Measurements from ENCODE around the gene MRGPRX2.

MRGPRX2 gene

DNA sequence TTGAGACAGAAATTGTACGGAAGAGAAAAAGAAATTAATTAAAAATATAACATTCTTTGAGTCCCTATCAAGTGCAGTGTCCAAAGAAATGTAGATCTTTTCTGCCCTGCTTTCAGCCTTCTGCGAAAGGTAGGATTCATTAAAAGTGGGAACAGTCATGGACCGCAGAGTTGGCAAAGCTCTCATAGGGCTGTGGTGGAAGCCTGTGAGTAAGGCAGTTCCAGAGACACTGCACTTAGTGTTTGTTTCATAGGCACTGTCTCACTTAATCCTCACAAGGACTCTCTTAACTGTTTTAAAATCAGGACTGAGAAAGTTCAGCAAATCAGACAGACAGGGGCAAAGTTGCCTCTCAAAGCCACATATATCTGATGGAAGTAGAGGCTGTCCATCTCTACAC is 5.5 kb downstream of the MRGPRX2 start:
- CTCF ChIA-PET, result interaction anchor here (1.0 kb wide), 1 partner anchor 16 kb away, joined by 3 read pairs; no protein-coding TSS in a partner anchor
- Mint-ChIP-seq H3K9me3 (no peaks in the 10 kb centered on the region), H3K27me3 (peaks cover 9% of the 10 kb centered on the region), H3K36me3 (no peaks in the 10 kb centered on the region), H3K4me3 (no peak overlapping the region), H3K27ac (no peak overlapping the region), H3K4me1 (peaks cover 1% of the 10 kb centered on the region)
- no peak for DNase-seq

- H3K9me3 Mint-ChIP-seq, result no peaks in the 10 kb centered on the region
Measured at GRCh38 chr11:19053909-19054308, 6.6 kb downstream of the MRGPRX2 start.

GRCh38 chr11:19050281-19050680 is 10.2 kb downstream of the MRGPRX2 start:
- no peak overlapping the region for H3K27ac Mint-ChIP-seq
- H3K27me3 Mint-ChIP-seq, result peaks cover under 1% of the 10 kb centered on the region
- no peaks in the 10 kb centered on the region for H3K36me3 Mint-ChIP-seq
- H3K4me3 Mint-ChIP-seq, result no peak overlapping the region
- H3K4me1 Mint-ChIP-seq, result no peaks in the 10 kb centered on the region
- CTCF ChIA-PET, result no interaction called here
- DNase-seq, result no peak
- H3K9me3 Mint-ChIP-seq, result no peaks in the 10 kb centered on the region

More at GRCh38 chr11:19053909-19054308, 6.6 kb downstream of the MRGPRX2 start:
- Mint-ChIP-seq H3K36me3 (no peaks in the 10 kb centered on the region), H3K27ac (no peak overlapping the region), H3K27me3 (peaks cover 9% of the 10 kb centered on the region), H3K4me1 (no peaks in the 10 kb centered on the region), H3K4me3 (no peak overlapping the region)
- CTCF ChIA-PET, result interaction anchor here (0.9 to 1.0 kb wide), 2 partner anchors 17 to 24 kb away, joined by 3 read pairs; no protein-coding TSS in a partner anchor
- no peak for DNase-seq

DNA sequence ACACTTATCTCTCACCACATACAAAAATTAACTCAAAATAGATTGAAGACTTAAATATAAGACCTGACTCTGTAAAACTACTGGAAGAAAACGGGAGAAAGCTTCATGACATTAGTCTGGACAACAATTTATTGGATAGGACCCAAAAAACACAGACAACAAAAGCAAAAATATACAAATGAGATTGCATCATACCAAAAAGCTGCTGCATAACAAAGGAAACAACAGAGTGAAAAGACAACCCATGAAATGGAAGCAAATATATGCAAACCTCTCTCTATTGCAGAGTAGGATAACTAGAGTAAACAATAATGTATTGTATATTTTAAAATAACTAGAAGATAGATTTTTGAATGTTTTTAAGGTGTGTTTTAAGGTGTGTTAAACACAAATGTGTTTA is 11.2 kb downstream of the MRGPRX2 start:
- Mint-ChIP-seq H3K9me3 (no peaks in the 10 kb centered on the region), H3K27ac (no peak overlapping the region), H3K27me3 (no peaks in the 10 kb centered on the region), H3K4me1 (no peaks in the 10 kb centered on the region), H3K4me3 (no peak overlapping the region), H3K36me3 (no peaks in the 10 kb centered on the region)
- CTCF ChIA-PET, result no interaction called here
- DNase-seq, result no peak

DNA sequence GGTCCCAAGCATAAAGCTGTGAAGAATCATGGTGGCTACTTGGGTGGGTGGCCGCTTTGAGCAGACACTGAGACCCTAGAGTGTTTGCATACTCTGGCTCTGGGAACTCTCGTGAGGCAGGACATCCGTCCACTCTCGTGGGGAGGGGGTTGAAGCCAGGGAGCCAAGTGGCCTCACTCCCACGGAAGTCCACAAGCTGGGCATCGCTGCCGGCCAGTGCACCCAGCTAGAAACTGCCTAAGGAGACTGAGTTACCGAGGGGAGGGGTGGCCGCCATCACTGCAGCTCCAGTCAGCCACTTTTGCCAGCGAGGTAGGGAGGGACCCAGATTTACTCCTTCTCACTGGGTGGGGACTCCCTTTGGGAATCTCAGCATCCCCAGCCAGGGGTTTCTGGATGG is 20.5 kb downstream of the MRGPRX2 start:
- H3K27ac Mint-ChIP-seq, result no peak overlapping the region
- CTCF ChIA-PET, result interaction anchor here (0.7 kb wide), 1 partner anchor 27 kb away, joined by 3 read pairs; no protein-coding TSS in a partner anchor

GRCh38 chr11:19039409-19039808 is 21.1 kb downstream of the MRGPRX2 start:
- peaks cover 5% of the 10 kb centered on the region for H3K9me3 Mint-ChIP-seq
- H3K36me3 Mint-ChIP-seq, result no peaks in the 10 kb centered on the region
- no peaks in the 10 kb centered on the region for H3K27me3 Mint-ChIP-seq
- H3K27ac Mint-ChIP-seq, result no peak overlapping the region
- no peaks in the 10 kb centered on the region for H3K4me1 Mint-ChIP-seq
- CTCF ChIA-PET, result interaction anchor here (0.7 to 0.9 kb wide), 2 partner anchors 12 to 26 kb away, joined by 3 read pairs; no protein-coding TSS in a partner anchor
- H3K4me3 Mint-ChIP-seq, result no peak overlapping the region
- no peak for DNase-seq

More for the DNA sequence above, 20.5 kb downstream of the MRGPRX2 start:
- no peak overlapping the region for H3K4me3 Mint-ChIP-seq
- no peaks in the 10 kb centered on the region for H3K27me3 Mint-ChIP-seq
- peaks cover 5% of the 10 kb centered on the region for H3K9me3 Mint-ChIP-seq
- no peaks in the 10 kb centered on the region for H3K36me3 Mint-ChIP-seq
- DNase-seq, result no peak
- no peaks in the 10 kb centered on the region for H3K4me1 Mint-ChIP-seq

- H3K4me3 Mint-ChIP-seq, result no peak overlapping the region
- H3K9me3 Mint-ChIP-seq, result no peaks in the 10 kb centered on the region
- H3K4me1 Mint-ChIP-seq, result no peaks in the 10 kb centered on the region
- H3K27ac Mint-ChIP-seq, result no peak overlapping the region
- no peaks in the 10 kb centered on the region for H3K36me3 Mint-ChIP-seq
- no peak for DNase-seq
- CTCF ChIA-PET, result no interaction called here
- H3K27me3 Mint-ChIP-seq, result no peaks in the 10 kb centered on the region
Measured at GRCh38 chr11:19032990-19033389, 27.5 kb downstream of the MRGPRX2 start.

- DNase-seq, result no peak
- no peaks in the 10 kb centered on the region for H3K9me3 Mint-ChIP-seq
- H3K4me3 Mint-ChIP-seq, result no peak overlapping the region
- no peaks in the 10 kb centered on the region for H3K27me3 Mint-ChIP-seq
- H3K36me3 Mint-ChIP-seq, result no peaks in the 10 kb centered on the region
- no peak overlapping the region for H3K27ac Mint-ChIP-seq
- CTCF ChIA-PET, result no interaction called here
- H3K4me1 Mint-ChIP-seq, result no peaks in the 10 kb centered on the region
Measured at GRCh38 chr11:19027829-19028595, 32.5 kb downstream of the MRGPRX2 start.

DNA sequence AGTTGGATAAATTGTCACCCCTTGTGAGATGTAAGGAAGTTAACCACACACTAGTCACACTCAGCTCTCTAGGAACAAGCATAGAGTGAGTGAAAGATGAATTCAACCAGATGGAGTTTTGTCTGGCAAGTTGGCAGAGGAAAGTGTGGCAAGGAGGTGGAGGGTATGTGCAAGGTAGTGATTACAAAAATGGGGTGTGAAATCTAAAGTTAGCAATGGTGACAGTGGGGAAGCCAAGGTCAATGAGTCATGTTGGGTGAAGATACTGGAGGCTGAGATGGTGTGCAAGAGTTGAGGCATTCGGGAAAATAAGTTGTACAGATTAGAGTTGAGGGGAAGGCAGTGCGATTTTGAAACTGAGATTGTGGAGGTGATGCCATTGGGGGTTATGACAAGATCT is 33.7 kb downstream of the MRGPRX2 start:
- H3K36me3 Mint-ChIP-seq, result no peaks in the 10 kb centered on the region
- CTCF ChIA-PET, result no interaction called here
- DNase-seq, result no peak
- H3K27me3 Mint-ChIP-seq, result no peaks in the 10 kb centered on the region
- H3K9me3 Mint-ChIP-seq, result no peaks in the 10 kb centered on the region
- H3K4me3 Mint-ChIP-seq, result no peak overlapping the region
- no peaks in the 10 kb centered on the region for H3K4me1 Mint-ChIP-seq
- H3K27ac Mint-ChIP-seq, result no peak overlapping the region

GRCh38 chr11:19025481-19026406 is 34.8 kb downstream of the MRGPRX2 start:
- no peaks in the 10 kb centered on the region for H3K9me3 Mint-ChIP-seq
- H3K27ac Mint-ChIP-seq, result no peak overlapping the region
- H3K4me1 Mint-ChIP-seq, result no peaks in the 10 kb centered on the region
- H3K27me3 Mint-ChIP-seq, result no peaks in the 10 kb centered on the region
- no peak overlapping the region for H3K4me3 Mint-ChIP-seq
- CTCF ChIA-PET, result interaction anchor here (1.8 kb wide), 1 partner anchor 13 kb away, joined by 5 read pairs; no protein-coding TSS in a partner anchor
- no peak for DNase-seq
- no peaks in the 10 kb centered on the region for H3K36me3 Mint-ChIP-seq

GRCh38 chr11:19020831-19021230 is 39.7 kb downstream of the MRGPRX2 start:
- CTCF ChIA-PET, result no interaction called here
- H3K4me1 Mint-ChIP-seq, result no peaks in the 10 kb centered on the region
- no peaks in the 10 kb centered on the region for H3K9me3 Mint-ChIP-seq
- H3K27me3 Mint-ChIP-seq, result peaks cover 4% of the 10 kb centered on the region
- H3K36me3 Mint-ChIP-seq, result no peaks in the 10 kb centered on the region
- no peak overlapping the region for H3K27ac Mint-ChIP-seq
- DNase-seq, result no peak
- H3K4me3 Mint-ChIP-seq, result no peak overlapping the region

DNA sequence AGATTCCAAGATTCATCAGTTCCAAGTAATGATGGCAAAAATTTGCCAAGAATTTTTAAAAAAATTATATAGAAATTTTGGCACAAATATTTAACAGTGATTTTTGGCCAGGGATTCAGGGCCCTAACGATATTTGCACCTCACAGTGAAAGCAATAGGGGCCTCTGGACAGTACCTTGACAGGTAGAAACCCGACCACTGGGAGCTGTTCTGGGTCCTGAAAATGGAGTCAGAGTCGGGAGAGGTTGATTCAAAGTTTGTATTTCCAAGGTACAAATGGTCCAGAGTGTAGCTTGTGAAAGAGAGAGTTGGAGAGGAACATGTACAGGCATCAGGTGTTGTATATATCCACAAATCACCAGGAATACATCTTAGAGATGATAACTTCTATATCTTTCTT is 41.6 kb downstream of the MRGPRX2 start:
- Mint-ChIP-seq H3K4me3 (no peak overlapping the region), H3K36me3 (no peaks in the 10 kb centered on the region), H3K9me3 (no peaks in the 10 kb centered on the region), H3K27me3 (peaks cover 4% of the 10 kb centered on the region), H3K4me1 (no peaks in the 10 kb centered on the region), H3K27ac (no peak overlapping the region)
- DNase-seq, result peak; percentile 24
- CTCF ChIA-PET, result interaction anchor here (0.6 kb wide), 1 partner anchor 1037 kb away, joined by 3 read pairs; no protein-coding TSS in a partner anchor

DNA sequence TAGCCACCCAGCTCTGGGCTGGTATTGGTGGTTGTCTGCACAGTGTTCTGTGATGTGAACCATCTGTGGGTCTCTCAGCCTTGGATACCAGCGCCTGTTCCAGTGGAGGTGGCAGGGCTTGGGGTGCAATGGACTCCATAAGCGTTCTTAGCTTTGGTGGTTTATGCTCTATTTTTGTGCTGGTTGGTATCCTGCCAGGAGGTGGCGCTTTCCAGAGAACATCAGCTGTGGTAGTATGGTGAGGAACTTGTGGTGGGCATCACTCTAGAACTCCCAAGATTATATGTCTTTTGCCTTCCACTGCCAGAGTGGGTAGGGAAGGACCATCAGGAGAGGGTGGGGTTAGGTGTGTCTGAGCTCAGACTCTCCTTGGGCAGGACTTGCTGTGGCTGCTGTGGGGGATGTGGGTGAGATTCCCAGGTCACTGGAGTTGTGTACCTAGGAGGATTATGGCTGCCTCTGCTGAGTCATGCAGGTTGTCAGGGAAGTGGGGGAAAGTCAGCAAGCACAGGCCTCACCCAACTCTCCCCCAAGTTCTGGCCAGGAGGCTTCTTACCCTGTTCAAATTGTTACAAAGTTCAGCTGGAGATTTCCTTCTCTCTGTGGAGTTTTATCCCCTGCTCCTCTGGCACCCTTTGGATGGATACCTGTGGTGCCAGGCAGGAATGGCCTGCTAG is 47.2 kb downstream of the MRGPRX2 start:
- no peak overlapping the region for H3K27ac Mint-ChIP-seq
- H3K4me3 Mint-ChIP-seq, result no peak overlapping the region
- CTCF ChIA-PET, result interaction anchor here (1.4 to 1.8 kb wide), 3 partner anchors 11 to 47 kb away, joined by 3 to 5 read pairs (median 3); partner anchors contain the start of gene MRGPRX2
- no peak for DNase-seq
- no peaks in the 10 kb centered on the region for H3K36me3 Mint-ChIP-seq
- no peaks in the 10 kb centered on the region for H3K9me3 Mint-ChIP-seq
- peaks cover 3% of the 10 kb centered on the region for H3K27me3 Mint-ChIP-seq
- H3K4me1 Mint-ChIP-seq, result no peaks in the 10 kb centered on the region

DNA sequence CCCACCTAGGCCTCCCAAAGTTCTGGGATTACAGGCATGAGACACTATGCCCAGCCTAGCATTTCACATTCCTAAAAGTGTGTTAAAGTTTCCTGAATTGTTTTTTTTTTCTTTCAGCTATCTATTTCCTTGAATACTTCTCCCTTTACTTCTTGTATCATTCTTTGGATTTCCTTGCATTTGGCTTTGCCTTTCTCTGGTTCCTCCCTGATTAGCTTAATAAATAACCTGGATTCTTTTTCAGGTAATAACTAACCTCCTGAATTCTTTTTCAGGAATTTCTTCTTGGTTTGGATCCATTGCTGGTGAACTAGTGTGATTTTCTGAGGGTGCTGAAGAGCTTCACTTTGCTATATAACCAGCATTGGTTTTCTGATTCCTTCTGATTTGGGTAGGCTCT is 47.9 kb downstream of the MRGPRX2 start:
- H3K27ac Mint-ChIP-seq, result no peak overlapping the region
- H3K4me3 Mint-ChIP-seq, result no peak overlapping the region
- DNase-seq, result no peak
- CTCF ChIA-PET, result interaction anchor here (1.4 to 1.8 kb wide), 3 partner anchors 12 to 48 kb away, joined by 3 to 5 read pairs (median 3); partner anchors contain the start of gene MRGPRX2
- no peaks in the 10 kb centered on the region for H3K9me3 Mint-ChIP-seq
- peaks cover 3% of the 10 kb centered on the region for H3K27me3 Mint-ChIP-seq
- no peaks in the 10 kb centered on the region for H3K4me1 Mint-ChIP-seq
- no peaks in the 10 kb centered on the region for H3K36me3 Mint-ChIP-seq
